GM23248 (cell line): ENCODE measurements around the gene GFPT1.

Experiments
- EZH2 ChIP-seq: fragments of 200-600 bp; sonication (generic); IDR thresholded peaks from 2 replicates; pipeline ENCODE4 v1.6.1; 2018; ENCODE audit warnings: antibody characterized with exemption, mild to moderate bottlenecking; ENCODE audit not compliant: insufficient read depth, poor library complexity, severe bottlenecking
- EZH2phosphoT487 ChIP-seq: fragments of 200-600 bp; sonication (generic); IDR thresholded peaks from 2 replicates; pipeline ENCODE4 v1.6.1; 2018; ENCODE audit warnings: antibody characterized with exemption, moderate library complexity, mild to moderate bottlenecking, low read depth; ENCODE audit not compliant: insufficient read depth

DNA sequence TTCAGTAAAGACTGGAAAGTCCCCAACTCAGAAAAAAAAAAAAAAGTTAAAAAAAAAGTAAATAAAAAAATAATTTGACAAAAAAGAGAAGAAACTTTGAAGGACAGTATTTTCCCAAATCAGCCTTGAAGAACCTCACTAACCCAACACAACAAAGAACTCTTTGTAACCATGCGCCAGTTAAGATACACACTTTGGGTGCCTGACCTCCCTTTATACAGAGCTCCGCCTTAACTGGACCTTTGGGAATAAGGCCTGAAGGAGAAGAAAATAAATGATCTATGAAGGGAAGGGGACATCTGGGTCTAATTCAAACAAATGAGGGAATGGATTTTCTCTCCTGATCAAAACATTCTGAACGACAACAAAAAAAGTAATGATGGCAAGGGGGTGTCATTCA is 2.2 kb upstream of the GFPT1 start:
- no peak for TF ChIP-seq EZH2phosphoT487
- no peak for TF ChIP-seq EZH2
